PC-9 (cell line): ENCODE results near the gene WDFY3. TPM values are rescaled to one million over a fixed set of nuclear protein-coding genes. Genes with fewer than 3 reads are reported as not detected.
A peak's percentile ranks its signal among the peaks of the same experiment; 100 is the strongest.

ENCODE experiments used
- BruUV-seq: library from RNA; stranded (reverse); fragments of 400-500 nt; replicated peaks from 2 replicates; lab custom pipeline; 2021; lab: Mats Ljungman, UMichigan
- CTCF ChIA-PET: fragments of 300-600 bp; sonication (Branson Sonifier 250); formaldehyde crosslinking; loops from one replicate; lab custom pipeline; 2022; ENCODE audit warnings: antibody characterized with exemption; lab: Charles Lee
- POLR2A ChIA-PET: fragments of 300-600 bp; sonication (Branson Sonifier 250); formaldehyde crosslinking; loops from one replicate; lab custom pipeline; 2022; ENCODE audit warnings: antibody characterized with exemption; ENCODE audit not compliant: unreplicated experiment; lab: Charles Lee
- DNase-seq, 2 experiments: peaks; one replicate each; pipeline versions ENCODE4 v3.0.0 to v3.0.0-alpha.2; 2015 to 2022; ENCODE audit warnings: mixed read lengths in 1 of 2
- H2AFZ ChIP-seq: fragments of 200-600 bp; sonication (generic); 2 replicates; pipeline ENCODE4 v1.8.1; 2017; ENCODE audit warnings: antibody characterized with exemption
- H3F3A ChIP-seq: fragments of 200-600 bp; sonication (generic); 2 replicates; pipeline ENCODE4 v1.8.1; 2017; ENCODE audit warnings: antibody characterized with exemption, mild to moderate bottlenecking, low read depth; ENCODE audit not compliant: insufficient read depth
- H3K27ac ChIP-seq: fragments of 200-600 bp; sonication (generic); 2 replicates; pipeline ENCODE4 v1.6.1; 2016; ENCODE audit warnings: mixed run types
- H3K27me3 ChIP-seq: fragments of 200-600 bp; sonication (generic); 2 replicates; pipeline ENCODE4 v1.6.1; 2016; ENCODE audit warnings: low read depth, mixed run types; ENCODE audit not compliant: insufficient read depth
- H3K36me3 ChIP-seq: fragments of 200-600 bp; sonication (generic); 2 replicates; pipeline ENCODE4 v1.6.1; 2016; ENCODE audit warnings: low read depth, mixed run types
- H3K4me1 ChIP-seq: fragments of 200-600 bp; sonication (generic); replicated peaks from 2 replicates; pipeline ENCODE4 v1.6.1; 2016; ENCODE audit warnings: mixed run types; ENCODE audit not compliant: insufficient read depth
- H3K4me2 ChIP-seq: fragments of 200-600 bp; sonication (generic); 2 replicates; pipeline ENCODE4 v1.6.1; 2017; ENCODE audit warnings: mixed run types
- H3K4me3 ChIP-seq: fragments of 200-600 bp; sonication (generic); 2 replicates; pipeline ENCODE4 v1.6.1; 2016; ENCODE audit warnings: mixed run types
- H3K79me2 ChIP-seq: fragments of 200-600 bp; sonication (generic); 2 replicates; pipeline ENCODE4 v1.6.1; 2017; ENCODE audit warnings: low read depth, mixed run types
- H3K9me2 ChIP-seq: fragments of 200-600 bp; sonication (generic); 2 replicates; pipeline ENCODE4 v1.8.1; 2017; ENCODE audit warnings: mild to moderate bottlenecking; ENCODE audit not compliant: insufficient read depth
- H3K9me3 ChIP-seq: fragments of 200-600 bp; sonication (generic); 2 replicates; pipeline ENCODE4 v1.8.1; 2016; ENCODE audit warnings: low read depth; ENCODE audit not compliant: insufficient read depth
- H4K20me1 ChIP-seq: fragments of 200-600 bp; sonication (generic); 2 replicates; pipeline ENCODE4 v1.8.1; 2017; ENCODE audit not compliant: insufficient read depth
- CTCF ChIP-seq: fragments of 200-600 bp; sonication (generic); conservative IDR thresholded peaks from 2 replicates; pipeline ENCODE4 v1.6.1; 2017; ENCODE audit warnings: mixed run types, antibody characterized with exemption, mild to moderate bottlenecking, moderate library complexity
- EZH2 ChIP-seq: fragments of 200-600 bp; sonication (generic); IDR thresholded peaks from 2 replicates; pipeline ENCODE4 v1.8.0; 2017; ENCODE audit warnings: antibody characterized with exemption, low read depth
- intact Hi-C: fragments of 100-400 bp; cut with micrococcal nuclease; formaldehyde crosslinking; loops from one replicate; pipeline ENCODE4 v1.10.0; 2022; ENCODE audit not compliant: unreplicated experiment
- total RNA-seq: library from RNA; stranded (reverse); gene quantifications from 2 replicates; pipeline ENCODE4 v1.2.3, GENCODE V29; 2021

WDFY3 gene
- total RNA-seq, 1 experiment from 2014 or later, result 35.4 TPM

GRCh38 chr4:84948056-84948455 is 18.4 kb downstream of the WDFY3 start:
- Histone ChIP-seq H3K9me2 (no peaks in the 10 kb centered on the region), H3K27ac (no peak overlapping the region), H3K4me1 (peaks cover 15% of the 10 kb centered on the region), H3K36me3 (no peaks in the 10 kb centered on the region), H4K20me1 (no peaks in the 10 kb centered on the region), H3K4me3 (no peak overlapping the region), H3K4me2 (no peak overlapping the region), H3K9me3 (no peaks in the 10 kb centered on the region), H3K79me2 (peaks cover 45% of the 10 kb centered on the region), H3K27me3 (no peaks in the 10 kb centered on the region), H2AFZ (no peak overlapping the region), H3F3A (peaks cover 5% of the 10 kb centered on the region; the same call in 1 of the 2 replicates)
- TF ChIP-seq CTCF (no peak), EZH2 (no peak)
- POLR2A ChIA-PET, result no interaction called here
- no peak for DNase-seq
- CTCF ChIA-PET, result no interaction called here
- intact Hi-C loops, result no loop called here
- BruUV-seq, result no TSS peak

GRCh38 chr4:84944947-84945346 is 21.5 kb downstream of the WDFY3 start:
- CTCF ChIA-PET, result no interaction called here
- POLR2A ChIA-PET, result no interaction called here
- no peaks in the 10 kb centered on the region for H3K4me1 ChIP-seq
- H3F3A ChIP-seq, result no peaks in the 10 kb centered on the region
- peak in 1 of 2 experiments; percentile 49 for DNase-seq
- peaks cover 31% of the 10 kb centered on the region for H3K79me2 ChIP-seq
- no peak overlapping the region for H3K27ac ChIP-seq
- no peak for TF ChIP-seq CTCF
- no peak for TF ChIP-seq EZH2
- H3K27me3 ChIP-seq, result no peaks in the 10 kb centered on the region
- no peak overlapping the region for H3K4me3 ChIP-seq
- H4K20me1 ChIP-seq, result no peaks in the 10 kb centered on the region
- H3K36me3 ChIP-seq, result no peaks in the 10 kb centered on the region
- H3K9me3 ChIP-seq, result no peaks in the 10 kb centered on the region; the same call in 1 of the 2 replicates
- no TSS peak for BruUV-seq
- intact Hi-C loops, result no loop called here
- no peak overlapping the region for H2AFZ ChIP-seq
- H3K9me2 ChIP-seq, result no peaks in the 10 kb centered on the region
- no peak overlapping the region for H3K4me2 ChIP-seq

- H3K9me2 ChIP-seq, result no peaks in the 10 kb centered on the region
- no peaks in the 10 kb centered on the region for H3K36me3 ChIP-seq
- ChIA-PET CTCF (no interaction called here), POLR2A (interaction anchor here (0.6 kb wide), 1 partner anchor 625 kb away, joined by 5 read pairs; no protein-coding TSS in a partner anchor)
- H3K27me3 ChIP-seq, result no peaks in the 10 kb centered on the region
- no peaks in the 10 kb centered on the region for H4K20me1 ChIP-seq
- intact Hi-C loops, result no loop called here
- no peak overlapping the region for H3K4me2 ChIP-seq
- no peak for DNase-seq
- no TSS peak for BruUV-seq
- no peaks in the 10 kb centered on the region; the same call in 1 of the 2 replicates for H3K9me3 ChIP-seq
- H3K27ac ChIP-seq, result no peak overlapping the region
- peaks cover 27% of the 10 kb centered on the region for H3K79me2 ChIP-seq
- TF ChIP-seq CTCF (no peak), EZH2 (no peak)
- 0 out of 2 replicates have a peak, but pooled peaks cover 4% of the 10 kb centered on the region for H3K4me1 ChIP-seq
- no peak overlapping the region for H3K4me3 ChIP-seq
- H2AFZ ChIP-seq, result no peak overlapping the region
- no peaks in the 10 kb centered on the region for H3F3A ChIP-seq
These were observed 25.5 kb downstream of the WDFY3 start for GRCh38 chr4:84940960-84941359.
